WTC11 (cell line): ENCODE data around the gene DOK7. TPM values are rescaled to one million over a fixed set of nuclear protein-coding genes. Genes with fewer than 3 reads are reported as not detected.

ENCODE experiments used
- ATAC-seq: fragments of 200-7000 bp; cut with Tn5 transposase; 2 replicates; pipeline ENCODE4 v1.10.0; 2021; ENCODE audit warnings: mild to moderate bottlenecking, moderate library complexity
- CTCF ChIA-PET: fragments of 300-600 bp; sonication (Branson Sonifier 250); formaldehyde crosslinking; loops from one replicate; lab custom pipeline; 2021; ENCODE audit warnings: antibody characterized with exemption; lab: Charles Lee
- POLR2A ChIA-PET: fragments of 350-600 bp; sonication (Branson Sonifier 250); formaldehyde crosslinking; loops from one replicate; lab custom pipeline; 2021; ENCODE audit warnings: antibody characterized with exemption; lab: Charles Lee
- DNase-seq: peaks from one replicate; pipeline ENCODE4 v3.0.0; 2021; ENCODE audit warnings: low spot score
- H3K27ac Mint-ChIP-seq: 2 replicates; pipeline ENCODE4 v1.8.0; 2021; ENCODE audit warnings: mixed read lengths
- H3K27me3 Mint-ChIP-seq: 2 replicates; pipeline ENCODE4 v1.8.0; 2021; ENCODE audit warnings: low read depth, mild to moderate bottlenecking, moderate library complexity, mixed read lengths
- H3K36me3 Mint-ChIP-seq: 2 replicates; pipeline ENCODE4 v1.8.0; 2021; ENCODE audit warnings: mixed read lengths
- H3K4me1 Mint-ChIP-seq: 2 replicates; pipeline ENCODE4 v1.8.0; 2022; ENCODE audit warnings: mixed read lengths
- H3K4me3 Mint-ChIP-seq: 2 replicates; pipeline ENCODE4 v1.8.0; 2021; ENCODE audit warnings: mild to moderate bottlenecking, moderate library complexity, mixed read lengths
- H3K9me3 Mint-ChIP-seq: 2 replicates; pipeline ENCODE4 v1.8.0; 2021; ENCODE audit warnings: mixed read lengths
- CREB1 ChIP-seq: sonication (generic); formaldehyde crosslinking; IDR thresholded peaks from 2 replicates; pipeline ENCODE4 v1.8.0; 2023; ENCODE audit warnings: mild to moderate bottlenecking, missing genetic modification reagents
- EMX1 ChIP-seq: fragments of 250-450 bp; sonication (Bioruptor Pico); IDR thresholded peaks from 2 replicates; pipeline ENCODE4 v1.8.0; 2021; ENCODE audit warnings: mild to moderate bottlenecking
- ESRRA ChIP-seq: sonication (generic); formaldehyde crosslinking; IDR thresholded peaks from 2 replicates; pipeline ENCODE4 v1.8.1; 2022; ENCODE audit warnings: mild to moderate bottlenecking, missing genetic modification reagents, borderline replicate concordance
- FOXK1 ChIP-seq: sonication (generic); formaldehyde crosslinking; IDR thresholded peaks from 2 replicates; pipeline ENCODE4 v1.8.0; 2022; ENCODE audit warnings: mild to moderate bottlenecking, moderate library complexity, missing genetic modification reagents
- JAZF1 ChIP-seq: fragments of 250-450 bp; sonication (Bioruptor Pico); IDR thresholded peaks from 2 replicates; pipeline ENCODE4 v1.9.0; 2021; ENCODE audit warnings: moderate library complexity, mild to moderate bottlenecking, inconsistent platforms
- MXD4 ChIP-seq: fragments of 250-450 bp; sonication (Bioruptor Pico); IDR thresholded peaks from 2 replicates; pipeline ENCODE4 v1.8.0; 2021; ENCODE audit warnings: mild to moderate bottlenecking, moderate library complexity, borderline replicate concordance
- SMAD3 ChIP-seq: sonication (generic); formaldehyde crosslinking; IDR thresholded peaks from 2 replicates; pipeline ENCODE4 v1.8.0; 2022; ENCODE audit warnings: missing genetic modification reagents, mild to moderate bottlenecking, borderline replicate concordance
- SP1 ChIP-seq: sonication (generic); formaldehyde crosslinking; conservative IDR thresholded peaks from 2 replicates; pipeline ENCODE4 v1.8.1; 2022; ENCODE audit warnings: missing genetic modification reagents
- TEAD4 ChIP-seq: sonication (generic); formaldehyde crosslinking; IDR thresholded peaks from 2 replicates; pipeline ENCODE4 v1.8.0; 2022; ENCODE audit warnings: mild to moderate bottlenecking, missing genetic modification reagents
- TP53 ChIP-seq: sonication (generic); formaldehyde crosslinking; IDR thresholded peaks from 2 replicates; pipeline ENCODE4 v1.8.1; 2023; ENCODE audit warnings: mild to moderate bottlenecking, missing genetic modification reagents
- ZNF263 ChIP-seq: sonication (generic); formaldehyde crosslinking; IDR thresholded peaks from 2 replicates; pipeline ENCODE4 v1.8.1; 2022; ENCODE audit warnings: low read depth, mild to moderate bottlenecking, moderate library complexity, missing genetic modification reagents
- ZNF317 ChIP-seq: sonication (generic); formaldehyde crosslinking; IDR thresholded peaks from 2 replicates; pipeline ENCODE4 v1.8.1; 2023; ENCODE audit warnings: low read depth, mild to moderate bottlenecking, moderate library complexity, missing genetic modification reagents, borderline replicate concordance
- ZNF396 ChIP-seq: fragments of 250-450 bp; sonication (Bioruptor Pico); IDR thresholded peaks from 2 replicates; pipeline ENCODE4 v1.8.0; 2021; ENCODE audit warnings: mild to moderate bottlenecking, moderate library complexity, borderline replicate concordance
- ZNF416 ChIP-seq: fragments of 250-450 bp; sonication (Bioruptor Pico); IDR thresholded peaks from 2 replicates; pipeline ENCODE4 v1.9.0; 2021; ENCODE audit warnings: mild to moderate bottlenecking, inconsistent platforms
- total RNA-seq: library from RNA; stranded (reverse); gene quantifications from 3 replicates; pipeline ENCODE4 v1.2.3, GENCODE V29; 2021
- TF ChIP-seq, protein P1 (sequence below): sonication (generic); formaldehyde crosslinking; IDR thresholded peaks from 2 replicates; pipeline ENCODE4 v1.8.1; 2023; ENCODE audit warnings: mild to moderate bottlenecking, missing genetic modification reagents
- TF ChIP-seq, protein P2 (sequence below): sonication (generic); formaldehyde crosslinking; IDR thresholded peaks from 2 replicates; pipeline ENCODE4 v1.8.0; 2023; ENCODE audit warnings: mild to moderate bottlenecking, missing genetic modification reagents
- TF ChIP-seq, protein P3 (sequence below): sonication (generic); formaldehyde crosslinking; IDR thresholded peaks from 2 replicates; pipeline ENCODE4 v1.8.0; 2022; ENCODE audit warnings: missing genetic modification reagents
- TF ChIP-seq, protein P4 (sequence below): sonication (generic); formaldehyde crosslinking; IDR thresholded peaks from 2 replicates; pipeline ENCODE4 v1.8.1; 2023; ENCODE audit warnings: mild to moderate bottlenecking, missing genetic modification reagents
- TF ChIP-seq, protein P5 (sequence below): sonication (generic); formaldehyde crosslinking; IDR thresholded peaks from 2 replicates; pipeline ENCODE4 v1.8.0; 2023; ENCODE audit warnings: missing genetic modification reagents

Gene DOK7
- total RNA-seq, 1 experiment from 2014 or later: 0.22 TPM

DNA sequence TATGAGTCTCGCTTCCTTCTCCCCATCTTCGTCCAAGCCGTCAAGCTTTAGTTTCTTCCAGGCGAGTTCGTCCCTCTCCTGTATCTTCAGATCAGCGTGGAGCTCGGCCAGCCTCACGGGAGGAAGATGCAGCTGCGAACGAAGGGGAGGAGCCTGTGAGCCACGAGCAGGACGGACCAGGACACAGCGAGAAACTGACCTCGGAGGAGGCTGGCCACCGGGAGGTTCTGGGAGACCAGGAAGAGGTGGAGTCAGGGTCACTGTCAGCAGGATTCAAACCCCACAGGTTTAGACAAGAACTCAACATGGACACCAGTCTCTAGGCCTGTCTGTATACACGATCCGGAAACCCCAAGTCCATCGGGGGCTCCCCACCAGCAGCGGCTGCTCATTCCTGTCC, 61.8 kb downstream of the DOK7 start:
- no peak for ATAC-seq
- TF ChIP-seq ZNF317 (CRISPR knock-in tag): no peak
- no peak for TF ChIP-seq SP1 (CRISPR knock-in tag)
- TF ChIP-seq JAZF1 (CRISPR knock-in tag): no peak
- TF ChIP-seq TP53 (CRISPR knock-in tag): no peak
- TF ChIP-seq, protein P1, sequence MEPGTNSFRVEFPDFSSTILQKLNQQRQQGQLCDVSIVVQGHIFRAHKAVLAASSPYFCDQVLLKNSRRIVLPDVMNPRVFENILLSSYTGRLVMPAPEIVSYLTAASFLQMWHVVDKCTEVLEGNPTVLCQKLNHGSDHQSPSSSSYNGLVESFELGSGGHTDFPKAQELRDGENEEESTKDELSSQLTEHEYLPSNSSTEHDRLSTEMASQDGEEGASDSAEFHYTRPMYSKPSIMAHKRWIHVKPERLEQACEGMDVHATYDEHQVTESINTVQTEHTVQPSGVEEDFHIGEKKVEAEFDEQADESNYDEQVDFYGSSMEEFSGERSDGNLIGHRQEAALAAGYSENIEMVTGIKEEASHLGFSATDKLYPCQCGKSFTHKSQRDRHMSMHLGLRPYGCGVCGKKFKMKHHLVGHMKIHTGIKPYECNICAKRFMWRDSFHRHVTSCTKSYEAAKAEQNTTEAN (CRISPR knock-in tag): no peak
- TF ChIP-seq ZNF396: no peak
- no peak for TF ChIP-seq ZNF416 (CRISPR knock-in tag)
- TF ChIP-seq, protein P2, sequence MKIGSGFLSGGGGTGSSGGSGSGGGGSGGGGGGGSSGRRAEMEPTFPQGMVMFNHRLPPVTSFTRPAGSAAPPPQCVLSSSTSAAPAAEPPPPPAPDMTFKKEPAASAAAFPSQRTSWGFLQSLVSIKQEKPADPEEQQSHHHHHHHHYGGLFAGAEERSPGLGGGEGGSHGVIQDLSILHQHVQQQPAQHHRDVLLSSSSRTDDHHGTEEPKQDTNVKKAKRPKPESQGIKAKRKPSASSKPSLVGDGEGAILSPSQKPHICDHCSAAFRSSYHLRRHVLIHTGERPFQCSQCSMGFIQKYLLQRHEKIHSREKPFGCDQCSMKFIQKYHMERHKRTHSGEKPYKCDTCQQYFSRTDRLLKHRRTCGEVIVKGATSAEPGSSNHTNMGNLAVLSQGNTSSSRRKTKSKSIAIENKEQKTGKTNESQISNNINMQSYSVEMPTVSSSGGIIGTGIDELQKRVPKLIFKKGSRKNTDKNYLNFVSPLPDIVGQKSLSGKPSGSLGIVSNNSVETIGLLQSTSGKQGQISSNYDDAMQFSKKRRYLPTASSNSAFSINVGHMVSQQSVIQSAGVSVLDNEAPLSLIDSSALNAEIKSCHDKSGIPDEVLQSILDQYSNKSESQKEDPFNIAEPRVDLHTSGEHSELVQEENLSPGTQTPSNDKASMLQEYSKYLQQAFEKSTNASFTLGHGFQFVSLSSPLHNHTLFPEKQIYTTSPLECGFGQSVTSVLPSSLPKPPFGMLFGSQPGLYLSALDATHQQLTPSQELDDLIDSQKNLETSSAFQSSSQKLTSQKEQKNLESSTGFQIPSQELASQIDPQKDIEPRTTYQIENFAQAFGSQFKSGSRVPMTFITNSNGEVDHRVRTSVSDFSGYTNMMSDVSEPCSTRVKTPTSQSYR: no peak
- no peak for TF ChIP-seq MXD4 (CRISPR knock-in tag)
- no peak for TF ChIP-seq ESRRA
- TF ChIP-seq, protein P3, sequence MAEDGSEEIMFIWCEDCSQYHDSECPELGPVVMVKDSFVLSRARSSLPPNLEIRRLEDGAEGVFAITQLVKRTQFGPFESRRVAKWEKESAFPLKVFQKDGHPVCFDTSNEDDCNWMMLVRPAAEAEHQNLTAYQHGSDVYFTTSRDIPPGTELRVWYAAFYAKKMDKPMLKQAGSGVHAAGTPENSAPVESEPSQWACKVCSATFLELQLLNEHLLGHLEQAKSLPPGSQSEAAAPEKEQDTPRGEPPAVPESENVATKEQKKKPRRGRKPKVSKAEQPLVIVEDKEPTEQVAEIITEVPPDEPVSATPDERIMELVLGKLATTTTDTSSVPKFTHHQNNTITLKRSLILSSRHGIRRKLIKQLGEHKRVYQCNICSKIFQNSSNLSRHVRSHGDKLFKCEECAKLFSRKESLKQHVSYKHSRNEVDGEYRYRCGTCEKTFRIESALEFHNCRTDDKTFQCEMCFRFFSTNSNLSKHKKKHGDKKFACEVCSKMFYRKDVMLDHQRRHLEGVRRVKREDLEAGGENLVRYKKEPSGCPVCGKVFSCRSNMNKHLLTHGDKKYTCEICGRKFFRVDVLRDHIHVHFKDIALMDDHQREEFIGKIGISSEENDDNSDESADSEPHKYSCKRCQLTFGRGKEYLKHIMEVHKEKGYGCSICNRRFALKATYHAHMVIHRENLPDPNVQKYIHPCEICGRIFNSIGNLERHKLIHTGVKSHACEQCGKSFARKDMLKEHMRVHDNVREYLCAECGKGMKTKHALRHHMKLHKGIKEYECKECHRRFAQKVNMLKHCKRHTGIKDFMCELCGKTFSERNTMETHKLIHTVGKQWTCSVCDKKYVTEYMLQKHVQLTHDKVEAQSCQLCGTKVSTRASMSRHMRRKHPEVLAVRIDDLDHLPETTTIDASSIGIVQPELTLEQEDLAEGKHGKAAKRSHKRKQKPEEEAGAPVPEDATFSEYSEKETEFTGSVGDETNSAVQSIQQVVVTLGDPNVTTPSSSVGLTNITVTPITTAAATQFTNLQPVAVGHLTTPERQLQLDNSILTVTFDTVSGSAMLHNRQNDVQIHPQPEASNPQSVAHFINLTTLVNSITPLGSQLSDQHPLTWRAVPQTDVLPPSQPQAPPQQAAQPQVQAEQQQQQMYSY: no peak
- TF ChIP-seq ZNF263: no peak
- no peak for TF ChIP-seq FOXK1 (CRISPR knock-in tag)
- TF ChIP-seq, protein P4, sequence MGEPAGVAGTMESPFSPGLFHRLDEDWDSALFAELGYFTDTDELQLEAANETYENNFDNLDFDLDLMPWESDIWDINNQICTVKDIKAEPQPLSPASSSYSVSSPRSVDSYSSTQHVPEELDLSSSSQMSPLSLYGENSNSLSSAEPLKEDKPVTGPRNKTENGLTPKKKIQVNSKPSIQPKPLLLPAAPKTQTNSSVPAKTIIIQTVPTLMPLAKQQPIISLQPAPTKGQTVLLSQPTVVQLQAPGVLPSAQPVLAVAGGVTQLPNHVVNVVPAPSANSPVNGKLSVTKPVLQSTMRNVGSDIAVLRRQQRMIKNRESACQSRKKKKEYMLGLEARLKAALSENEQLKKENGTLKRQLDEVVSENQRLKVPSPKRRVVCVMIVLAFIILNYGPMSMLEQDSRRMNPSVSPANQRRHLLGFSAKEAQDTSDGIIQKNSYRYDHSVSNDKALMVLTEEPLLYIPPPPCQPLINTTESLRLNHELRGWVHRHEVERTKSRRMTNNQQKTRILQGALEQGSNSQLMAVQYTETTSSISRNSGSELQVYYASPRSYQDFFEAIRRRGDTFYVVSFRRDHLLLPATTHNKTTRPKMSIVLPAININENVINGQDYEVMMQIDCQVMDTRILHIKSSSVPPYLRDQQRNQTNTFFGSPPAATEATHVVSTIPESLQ (CRISPR knock-in tag): no peak
- no peak for TF ChIP-seq TEAD4 (CRISPR knock-in tag)
- TF ChIP-seq SMAD3 (CRISPR knock-in tag): no peak
- TF ChIP-seq, protein P5, sequence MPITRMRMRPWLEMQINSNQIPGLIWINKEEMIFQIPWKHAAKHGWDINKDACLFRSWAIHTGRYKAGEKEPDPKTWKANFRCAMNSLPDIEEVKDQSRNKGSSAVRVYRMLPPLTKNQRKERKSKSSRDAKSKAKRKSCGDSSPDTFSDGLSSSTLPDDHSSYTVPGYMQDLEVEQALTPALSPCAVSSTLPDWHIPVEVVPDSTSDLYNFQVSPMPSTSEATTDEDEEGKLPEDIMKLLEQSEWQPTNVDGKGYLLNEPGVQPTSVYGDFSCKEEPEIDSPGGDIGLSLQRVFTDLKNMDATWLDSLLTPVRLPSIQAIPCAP (CRISPR knock-in tag): no peak
- TF ChIP-seq CREB1 (CRISPR knock-in tag): no peak
- TF ChIP-seq EMX1 (CRISPR knock-in tag): no peak
- Mint-ChIP-seq H3K9me3 (no peaks in the 10 kb centered on the region), H3K4me1 (peaks cover under 1% of the 10 kb centered on the region), H3K36me3 (peaks cover 21% of the 10 kb centered on the region), H3K27ac (0 out of 2 replicates have a peak overlapping the region, but pooled peaks have one; percentile 15), H3K27me3 (0 out of 2 replicates have a peak, but pooled peaks cover 2% of the 10 kb centered on the region), H3K4me3 (no peak overlapping the region)
- POLR2A ChIA-PET: no interaction called here
- peak; percentile 9 for DNase-seq
- CTCF ChIA-PET: interaction anchor here (4.7 kb wide), 1 partner anchor 10 kb away, joined by 25 read pairs; no protein-coding TSS in a partner anchor
